GM19328 (cell line): ENCODE measurements around the gene FLT1.

Experiments used
- ATAC-seq: cut with Tn5 transposase; IDR thresholded peaks from one replicate; pipeline ENCODE4 v1.9.1; 2021; ENCODE audit warnings: mild to moderate bottlenecking, moderate library complexity; ENCODE audit not compliant: unreplicated experiment

The FLT1 gene

DNA sequence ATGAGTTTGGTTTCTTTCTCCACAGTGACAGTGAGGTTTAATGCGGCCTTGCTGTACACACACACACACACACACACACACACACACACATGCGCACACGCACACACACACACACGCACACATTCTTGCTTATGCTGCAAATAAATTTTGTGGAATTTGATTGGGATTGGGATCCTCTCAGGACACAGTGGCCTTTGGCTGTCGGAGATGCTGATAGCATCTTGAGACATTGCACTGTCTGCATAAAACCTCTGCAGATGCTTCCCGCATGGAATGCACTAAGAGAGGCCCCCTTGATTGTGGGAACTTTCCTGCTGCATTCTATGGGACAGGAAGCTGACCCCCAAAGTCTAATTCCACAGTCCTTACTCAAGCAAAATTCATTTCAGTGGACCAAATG, 145.6 kb downstream of the FLT1 start:
- ATAC-seq, result no peak

DNA sequence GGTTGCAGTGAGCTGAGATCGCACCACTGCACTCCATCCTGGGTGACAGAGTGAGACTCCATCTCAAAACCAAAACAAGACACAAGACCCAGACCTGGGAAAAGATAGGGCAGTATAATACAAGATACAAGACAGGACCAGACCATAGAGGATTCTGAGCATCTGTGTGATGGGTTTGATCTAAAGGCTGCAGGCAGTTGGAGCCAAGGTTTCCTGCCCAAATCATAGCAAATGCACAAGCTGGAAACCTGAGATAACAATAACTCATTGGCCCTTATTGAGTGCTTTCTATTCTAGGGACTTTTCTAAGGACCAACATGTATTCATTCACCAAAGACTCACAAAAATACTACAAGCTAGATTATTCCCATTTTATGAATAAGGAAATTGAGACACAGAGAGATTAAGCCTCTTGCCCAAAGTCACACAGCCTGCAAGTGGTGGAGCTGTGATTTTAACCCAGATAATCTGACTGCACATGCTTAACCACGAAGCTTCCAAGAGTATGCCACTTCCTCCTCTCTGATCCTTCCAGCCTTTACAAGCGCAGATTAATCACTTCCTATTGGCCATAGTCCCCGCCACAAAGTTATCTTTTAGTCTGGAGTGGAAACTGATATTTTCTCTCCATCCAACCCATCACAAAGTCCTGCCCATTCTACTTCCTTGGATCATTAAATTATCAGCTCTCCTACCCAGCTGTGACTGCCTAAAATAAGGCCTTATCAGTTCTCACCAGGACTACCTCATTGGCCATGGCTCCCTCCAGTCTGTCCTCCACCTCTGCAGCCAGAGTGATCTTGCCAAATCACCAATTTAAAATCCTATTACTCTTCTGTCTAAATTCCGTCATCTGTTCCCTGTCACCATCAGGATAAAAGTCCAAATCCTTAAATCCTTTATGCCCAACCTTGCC, 147.2 kb downstream of the FLT1 start:
- no peak for ATAC-seq

DNA sequence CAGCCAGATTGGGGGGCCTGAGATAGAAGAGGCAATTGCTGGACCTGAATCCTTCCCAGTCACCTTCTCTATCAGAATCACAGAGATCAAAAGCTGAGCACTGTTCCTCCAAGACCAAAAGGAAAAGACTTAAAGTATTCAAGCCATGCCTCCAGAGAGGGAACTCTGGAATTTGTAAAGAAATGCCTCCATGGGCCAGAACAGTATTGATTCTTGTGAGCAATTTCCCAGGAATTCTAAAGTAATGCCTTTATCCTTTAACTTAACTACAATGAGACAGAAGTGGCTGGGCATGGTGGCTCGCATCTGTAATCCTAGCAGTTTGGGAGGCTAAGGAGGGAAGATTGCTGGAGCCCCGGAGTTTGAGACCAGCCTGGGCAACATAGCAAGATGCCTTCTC, 148.8 kb downstream of the FLT1 start:
- ATAC-seq, result no peak

DNA sequence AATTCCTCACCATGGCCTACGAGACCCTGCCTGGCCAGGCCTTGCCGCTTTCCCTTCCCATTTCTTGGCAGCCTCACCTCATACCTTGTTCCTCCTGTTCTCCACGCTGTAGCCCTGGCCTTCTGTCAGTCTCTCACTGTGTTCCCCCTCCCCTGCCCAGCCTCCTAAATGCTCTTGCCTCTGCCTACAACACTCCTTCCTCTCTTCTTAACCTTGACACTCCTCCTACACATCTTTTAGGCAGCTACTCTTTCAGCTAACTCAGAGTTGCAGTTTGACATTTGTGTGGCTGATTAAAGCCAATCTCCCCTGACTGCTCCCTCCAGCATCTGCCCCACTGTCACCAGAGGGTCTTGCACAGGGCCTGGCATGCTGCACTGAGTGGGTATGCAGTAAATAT, 150.8 kb downstream of the FLT1 start:
- ATAC-seq, result no peak

DNA sequence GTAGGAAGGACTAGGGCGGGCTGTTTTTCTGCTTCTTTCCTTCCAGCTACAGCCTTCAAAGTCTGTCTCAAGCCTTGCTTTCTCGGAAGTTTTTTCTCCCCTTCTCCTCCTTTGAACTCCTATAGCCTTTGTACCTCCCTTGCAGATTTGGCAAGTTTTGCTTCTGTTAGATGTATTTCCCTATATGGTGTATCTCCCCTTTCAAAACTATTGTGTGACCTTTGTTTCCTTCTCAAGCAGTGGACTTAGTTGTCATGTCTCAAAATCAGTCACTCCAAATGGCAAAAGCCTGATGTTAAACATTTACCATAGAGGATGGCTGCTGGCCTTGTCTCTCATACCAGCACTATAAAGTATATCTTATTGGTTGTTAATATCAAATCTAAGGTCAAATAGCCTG, 152.7 kb downstream of the FLT1 start:
- ATAC-seq, result no peak

DNA sequence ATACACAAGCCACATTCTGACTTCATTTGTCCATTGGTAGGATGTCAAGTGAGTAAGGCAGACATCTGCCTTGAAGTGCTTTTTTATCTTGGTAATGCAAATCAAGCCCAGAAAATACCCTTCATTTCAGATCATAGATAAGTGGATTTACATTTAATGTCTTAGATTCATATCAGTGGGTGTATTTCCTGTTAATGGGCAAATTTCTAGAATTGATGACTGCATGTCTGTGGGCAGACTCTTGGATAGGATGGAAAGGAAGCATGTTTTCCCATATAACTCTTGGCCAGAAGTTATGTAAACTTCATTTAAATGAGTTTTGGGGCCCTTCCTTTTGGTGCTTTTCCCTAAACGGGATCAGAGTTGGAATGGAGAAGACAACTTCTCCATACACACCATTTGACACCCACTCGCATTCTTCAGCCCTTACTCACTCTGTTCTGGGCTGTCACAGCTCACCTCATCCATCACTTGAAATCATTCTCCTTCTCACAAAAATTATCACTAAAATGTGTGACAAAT, 154.6 kb downstream of the FLT1 start:
- ATAC-seq, result no peak

DNA sequence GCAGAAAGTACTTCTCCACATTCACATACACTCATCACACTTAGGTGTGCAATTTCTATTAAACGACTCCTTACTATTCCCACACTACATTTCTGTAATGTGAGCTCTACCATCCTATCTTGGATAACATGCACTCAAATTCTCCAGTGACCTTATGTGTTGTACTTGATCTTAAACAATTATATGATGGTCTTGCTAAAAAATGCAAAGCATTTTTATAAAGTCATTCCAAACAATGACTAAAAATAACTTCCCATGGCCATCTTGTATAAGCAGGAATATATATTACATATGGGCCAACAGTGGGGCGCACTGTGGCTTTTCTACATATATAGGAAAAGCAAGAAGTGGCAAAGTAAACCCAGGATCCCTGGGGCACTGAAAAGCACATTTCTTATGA, 155.5 kb downstream of the FLT1 start:
- no peak for ATAC-seq

DNA sequence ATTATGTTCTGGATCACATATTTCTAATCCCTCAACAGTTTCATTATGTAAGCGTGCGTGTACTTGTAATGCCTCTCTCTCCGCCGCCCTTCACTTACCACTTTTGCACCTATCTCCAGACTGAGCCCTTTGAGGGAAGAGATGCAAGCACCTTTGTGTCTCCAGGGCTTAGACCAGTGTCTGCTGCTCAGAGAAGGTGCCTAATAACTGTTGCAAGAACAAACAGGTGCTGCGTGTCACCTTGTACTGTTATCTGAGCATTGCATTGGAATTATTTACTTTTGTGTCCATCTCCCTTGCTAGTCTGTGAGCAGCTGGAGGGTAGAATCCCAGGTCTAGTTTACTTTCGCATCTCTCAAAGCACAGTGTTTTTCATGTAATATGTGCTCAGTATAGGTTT, 156.2 kb downstream of the FLT1 start:
- no peak for ATAC-seq

DNA sequence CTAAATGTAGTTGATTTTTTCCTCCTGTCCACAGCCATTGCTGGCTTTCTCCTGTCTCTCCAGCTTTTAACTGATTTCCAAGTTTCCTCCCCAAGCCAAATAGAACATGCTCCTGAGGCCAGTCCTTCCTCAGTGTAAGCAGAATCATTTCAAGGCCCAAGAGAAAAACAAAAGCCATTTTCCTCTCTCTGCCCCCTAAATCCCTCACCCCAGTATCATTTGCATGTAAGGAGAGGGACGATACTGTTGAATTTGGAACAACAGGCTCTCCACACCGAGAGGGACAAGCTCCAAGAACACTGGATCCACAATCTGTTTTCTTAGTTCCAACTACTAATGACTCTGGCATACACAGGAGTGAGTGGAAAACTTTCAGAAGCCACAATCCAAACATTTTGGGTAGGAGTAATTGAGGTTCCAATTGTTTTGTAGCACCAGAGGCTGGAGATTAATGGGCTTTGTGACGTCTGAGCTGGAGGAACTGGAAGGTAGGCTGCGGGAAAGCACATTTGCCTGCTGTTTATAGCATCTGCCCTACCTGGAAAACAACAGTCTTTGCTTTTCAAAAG, 156.8 kb downstream of the FLT1 start:
- ATAC-seq, result no peak

DNA sequence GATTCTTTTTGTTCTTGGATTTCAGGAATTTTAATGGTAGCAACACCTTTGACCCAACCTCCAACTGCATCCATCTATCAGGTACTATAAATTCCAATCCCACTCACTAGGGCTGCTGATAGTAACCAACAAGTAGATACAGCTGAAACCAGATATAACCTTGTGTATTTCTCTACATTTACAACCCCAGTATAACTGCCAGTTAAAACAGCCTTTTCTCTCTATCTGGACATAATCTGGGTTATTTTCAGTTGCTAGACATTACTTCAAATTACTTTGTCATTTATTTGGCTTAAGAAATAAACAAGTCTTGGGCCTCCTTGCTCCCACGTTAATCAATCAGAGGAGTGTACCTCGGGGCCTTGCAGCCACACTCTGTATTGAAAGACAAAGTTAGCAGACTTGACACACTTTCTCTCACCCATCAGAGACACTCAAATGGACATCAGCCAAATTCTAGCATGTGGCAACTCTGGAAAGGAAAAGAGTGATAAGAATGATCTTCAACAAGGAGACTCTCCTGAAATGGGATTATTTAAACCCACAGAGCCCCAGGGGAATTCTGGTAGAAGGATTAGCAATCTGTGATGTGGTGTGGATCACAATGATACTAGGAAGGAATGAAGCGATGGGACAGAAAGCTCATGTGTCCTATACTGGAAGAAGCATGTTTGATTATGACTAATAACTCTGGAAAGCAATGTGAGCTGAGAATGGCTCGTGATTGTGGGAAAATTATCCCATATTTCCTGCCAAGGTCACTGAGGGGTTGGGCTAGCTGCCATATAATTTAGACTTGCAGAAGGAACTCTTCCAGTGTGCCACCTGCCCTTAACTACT, 157.5 kb downstream of the FLT1 start:
- ATAC-seq, result no peak

DNA sequence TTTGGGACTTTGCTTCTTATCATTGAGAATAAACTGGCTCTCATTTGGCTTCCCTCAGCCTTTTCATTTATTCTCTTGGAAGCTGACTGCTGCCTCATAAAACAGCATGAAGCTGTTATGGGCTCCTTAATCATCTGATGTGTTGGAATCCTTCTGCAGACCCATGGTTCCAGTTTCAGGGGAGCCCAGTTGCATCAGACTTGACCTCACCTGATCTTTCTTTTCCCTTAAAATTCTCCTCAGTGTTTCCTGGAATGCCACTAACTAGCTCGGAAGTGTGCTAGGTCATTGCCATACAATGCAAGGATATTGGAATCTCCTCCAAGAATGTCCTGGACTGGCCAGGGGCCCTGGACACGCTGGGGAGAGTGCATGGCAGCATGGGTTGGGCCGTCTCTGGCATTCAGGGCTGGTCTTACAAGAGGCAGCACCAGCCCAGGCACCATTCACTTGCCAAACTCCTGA, 158.7 kb downstream of the FLT1 start:
- no peak for ATAC-seq

DNA sequence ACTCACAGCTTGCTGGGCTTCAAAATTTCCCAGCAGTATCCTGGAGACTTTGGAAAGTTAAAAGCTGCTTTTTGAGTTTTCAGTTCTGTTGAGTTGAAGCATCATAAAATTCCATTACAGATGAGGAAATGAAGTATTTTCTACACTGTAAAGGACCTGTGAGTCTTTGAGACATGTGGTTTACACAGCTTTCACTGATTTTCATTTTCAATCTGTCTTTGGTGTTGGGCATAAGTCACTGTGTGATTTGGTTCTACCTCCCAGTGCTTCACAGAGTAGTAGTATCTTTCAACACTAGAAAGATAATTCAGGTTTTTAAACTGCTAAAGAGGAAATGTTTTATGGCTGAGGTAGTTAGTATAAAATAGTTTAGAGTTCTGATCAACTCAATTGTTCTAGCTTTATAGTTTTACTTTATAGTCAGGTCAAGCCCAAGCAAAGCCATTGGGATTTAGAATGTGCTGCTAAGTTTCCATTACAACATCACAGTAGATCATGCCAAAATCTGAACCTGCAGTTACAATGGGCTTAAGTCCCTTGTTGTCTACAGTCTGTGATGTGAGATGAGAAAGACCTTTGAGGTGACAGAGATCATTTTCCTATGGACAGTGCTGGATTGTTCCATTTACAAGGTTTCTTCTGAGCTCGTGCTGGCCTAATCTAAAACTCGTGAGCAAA, 161.6 kb downstream of the FLT1 start:
- no peak for ATAC-seq

DNA sequence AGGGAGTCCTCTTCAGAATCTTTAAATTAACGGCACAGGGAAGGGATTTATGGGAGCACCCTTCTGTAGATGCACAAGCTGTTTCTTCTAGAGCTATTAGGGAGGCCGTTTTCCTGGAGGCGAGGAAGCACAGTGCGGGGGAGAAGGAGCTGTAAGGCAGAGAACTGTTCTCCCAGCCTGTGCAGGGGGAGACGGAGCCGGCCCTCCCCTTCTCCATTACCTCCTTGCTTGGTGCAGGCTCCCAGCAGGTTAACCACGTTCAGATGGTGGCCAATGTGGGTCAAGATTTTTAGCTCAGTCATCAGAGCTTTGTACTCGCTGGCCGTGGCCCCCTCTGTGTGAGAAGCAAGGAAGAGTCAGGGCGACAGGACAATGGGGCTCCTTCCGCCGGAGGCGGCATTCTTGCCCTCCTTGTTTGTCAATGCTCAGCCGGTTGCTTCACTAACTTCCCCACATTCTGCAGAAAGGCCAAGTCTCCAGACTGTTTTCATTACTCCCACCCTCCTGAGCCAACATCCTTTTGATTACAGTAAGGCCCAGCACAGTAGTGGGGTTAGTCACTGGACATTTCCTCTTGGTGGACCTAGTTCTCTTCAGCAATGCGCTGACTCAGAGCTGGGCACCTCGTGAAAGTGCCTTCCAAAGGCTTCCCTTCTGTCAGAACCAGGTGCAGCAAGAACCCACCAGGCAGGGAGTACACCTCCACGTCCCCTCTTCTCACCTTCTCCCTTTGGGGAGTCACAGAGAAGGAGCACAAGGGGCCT, 165.4 kb downstream of the FLT1 start:
- ATAC-seq, result no peak

DNA sequence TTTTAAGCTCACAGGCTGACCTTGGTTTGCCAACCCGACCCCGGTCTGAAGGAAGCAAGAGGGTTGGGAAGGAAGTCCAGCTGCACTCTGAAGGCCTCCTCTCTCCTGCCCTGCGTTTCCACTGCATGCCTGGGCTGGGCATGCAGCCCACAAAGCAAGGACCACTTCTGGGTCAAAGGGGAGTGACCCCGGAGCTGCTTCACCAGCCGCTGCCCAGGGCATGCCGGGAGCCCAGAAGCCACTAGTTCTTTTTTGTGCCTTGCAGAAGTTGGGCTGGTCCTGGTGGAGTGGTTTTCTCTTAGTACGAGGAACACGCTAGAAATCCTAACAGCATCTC, 166.7 kb downstream of the FLT1 start:
- no peak for ATAC-seq

DNA sequence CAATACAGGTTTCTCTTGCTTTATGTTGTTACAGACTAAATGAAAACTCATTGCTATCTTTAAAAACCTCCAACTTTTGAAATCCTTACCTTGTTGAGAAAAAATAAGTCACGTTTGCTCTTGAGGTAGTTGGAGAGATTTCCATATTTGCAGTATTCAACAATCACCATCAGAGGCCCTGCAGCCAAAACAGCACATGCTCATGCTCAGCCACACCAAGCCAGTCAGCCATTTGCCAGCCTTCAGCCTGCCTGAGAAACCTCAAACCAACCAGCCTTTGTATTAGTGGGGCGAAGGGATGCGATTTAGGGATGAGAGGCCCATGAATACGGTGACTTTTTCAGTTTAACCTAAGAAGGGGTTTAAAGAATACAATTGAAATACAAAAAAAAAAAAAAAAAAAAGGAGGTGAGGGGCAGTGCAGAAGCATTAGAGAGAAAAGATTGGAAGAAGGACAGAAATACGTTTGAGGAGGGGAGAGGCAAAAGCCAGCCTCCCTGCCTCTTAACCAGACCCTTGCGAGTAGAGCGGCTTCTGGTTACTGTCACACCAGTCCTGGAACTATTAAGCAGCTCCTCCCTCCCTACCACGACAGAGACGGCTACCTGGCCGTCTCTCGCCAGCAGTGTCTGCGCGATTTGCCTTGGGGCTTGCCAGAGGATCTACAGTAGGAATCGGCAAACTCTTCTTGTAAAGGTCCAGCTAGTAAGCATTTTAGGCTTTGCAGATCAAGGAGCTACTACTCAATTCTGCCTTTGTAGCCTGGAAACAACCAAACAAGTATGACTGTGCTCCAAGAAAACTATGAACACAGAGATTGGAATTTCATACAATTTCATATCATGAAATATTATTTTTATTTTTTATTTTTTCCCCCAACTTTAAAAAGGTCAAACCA, 167.3 kb downstream of the FLT1 start:
- ATAC-seq, result no peak

DNA sequence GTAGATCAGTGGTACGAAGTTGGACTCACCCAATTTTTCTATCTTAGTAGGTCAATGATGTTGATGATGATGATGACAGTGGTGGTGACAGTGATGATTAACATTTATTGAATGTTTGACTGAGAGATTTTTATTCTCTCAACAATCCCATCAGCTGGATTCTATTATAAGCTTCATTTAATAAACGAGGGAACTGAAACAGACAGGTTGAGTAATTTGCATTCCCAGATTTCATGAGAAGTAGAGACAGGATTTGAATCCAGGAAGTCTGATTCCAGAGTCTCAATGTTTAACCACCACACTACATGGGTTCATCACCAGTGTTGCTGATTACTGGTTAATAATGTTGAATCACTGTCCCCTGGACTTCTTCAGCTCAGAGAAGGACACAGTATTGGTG, 168.9 kb downstream of the FLT1 start:
- ATAC-seq, result no peak

DNA sequence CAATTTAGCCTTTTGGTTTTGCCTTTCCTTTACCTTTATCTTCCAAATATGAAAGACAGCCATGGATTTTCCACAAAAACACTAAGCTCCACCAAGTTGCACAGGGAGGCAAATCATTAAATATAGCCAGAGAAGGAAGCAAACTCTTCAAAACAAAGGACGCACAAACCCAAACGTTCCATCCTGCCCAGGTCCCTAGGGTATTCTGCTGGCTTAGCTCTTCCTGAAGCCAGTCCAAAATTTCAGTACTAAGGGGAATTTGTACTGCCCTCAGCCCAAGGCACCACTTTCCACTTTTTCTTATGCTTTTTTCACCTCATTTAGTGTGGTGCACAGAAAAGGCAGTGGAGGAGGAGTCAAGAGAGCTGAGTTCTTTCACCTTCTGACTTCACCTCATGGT, 169.9 kb downstream of the FLT1 start:
- ATAC-seq, result no peak

DNA sequence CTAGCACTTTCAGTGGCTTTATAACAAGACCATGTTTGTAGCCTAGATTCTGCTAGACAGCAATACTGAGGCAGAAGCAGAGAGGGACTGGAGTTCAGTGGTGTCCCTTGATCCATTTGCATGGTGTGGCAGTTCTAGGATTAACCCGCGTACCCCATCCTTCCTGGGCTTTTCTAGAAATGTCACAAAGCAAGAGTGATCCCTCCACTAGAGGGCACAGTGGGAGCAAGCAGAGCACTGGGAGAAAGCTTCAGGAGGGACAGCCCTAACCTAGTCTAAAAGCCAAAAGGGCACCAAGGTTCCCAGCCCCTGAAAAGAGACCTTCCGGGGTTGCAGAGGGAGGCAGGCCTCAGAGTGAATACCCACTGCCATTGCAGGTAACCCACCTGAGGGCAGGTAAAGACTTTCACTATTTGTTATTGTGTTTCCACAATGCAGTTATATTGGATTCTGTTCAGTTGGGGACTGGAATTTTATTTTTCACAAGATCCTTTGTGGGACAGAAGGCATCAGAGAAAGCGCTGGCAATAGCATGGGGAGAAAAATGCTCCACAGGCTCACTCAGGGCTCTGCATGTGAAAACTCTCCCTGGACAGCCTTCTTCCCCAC, 170.6 kb downstream of the FLT1 start:
- ATAC-seq, result no peak
